Lung (tissue), 12 donors: ENCODE results near the gene GRIN3B. TPM values are rescaled to one million over a fixed set of nuclear protein-coding genes. Genes with fewer than 3 reads are reported as not detected.

ENCODE experiments used
- ATAC-seq: fragments of 200-7000 bp; cut with Tn5 transposase; one replicate; pipeline ENCODE4 v1.9.1; 2020; ENCODE audit warnings: moderate number of reproducible peaks; ENCODE audit not compliant: insufficient read depth, low FRiP score
- DNase-seq, 3 donors: peaks; one replicate each; pipeline ENCODE4 v3.0.0-alpha.2; 2013 to 2017
- H3K27ac ChIP-seq, 2 donors: one replicate each; pipeline ENCODE4 v1.5.1; 2013; ENCODE audit warnings: mild to moderate bottlenecking in 2 of 2, moderate library complexity in 2 of 2, control low read depth in 1 of 2, inconsistent platforms in 1 of 2, low read depth in 1 of 2, low read length in 1 of 2
- H3K27me3 ChIP-seq, 3 donors: one replicate each; pipeline ENCODE4 v1.5.1; 2013; ENCODE audit warnings: low read length in 2 of 3; ENCODE audit not compliant: control insufficient read depth in 3 of 3, insufficient read depth in 3 of 3
- H3K36me3 ChIP-seq, 4 donors: one replicate each; pipeline ENCODE4 v1.5.1; 2013; ENCODE audit warnings: low read length in 4 of 4, mild to moderate bottlenecking in 1 of 4, moderate library complexity in 1 of 4; ENCODE audit not compliant: control insufficient read depth in 4 of 4, insufficient read depth in 4 of 4
- H3K4me1 ChIP-seq, 5 donors: one replicate each; pipeline ENCODE4 v1.5.1; 2013; ENCODE audit warnings: low read length in 5 of 5, mild to moderate bottlenecking in 2 of 5, moderate library complexity in 1 of 5; ENCODE audit not compliant: control insufficient read depth in 5 of 5, insufficient read depth in 5 of 5
- H3K4me3 ChIP-seq: one replicate; pipeline ENCODE4 v1.5.1; 2013; ENCODE audit warnings: mild to moderate bottlenecking, control low read depth, moderate library complexity
- H3K9ac ChIP-seq, 2 donors: one replicate each; pipeline ENCODE4 v1.5.1; 2013; ENCODE audit warnings: low read length in 2 of 2, control low read depth in 1 of 2; ENCODE audit not compliant: insufficient read depth in 1 of 2
- H3K9me3 ChIP-seq, 4 donors: one replicate each; pipeline ENCODE4 v1.5.1; 2013; ENCODE audit warnings: low read length in 3 of 4, mild to moderate bottlenecking in 1 of 4, moderate library complexity in 1 of 4; ENCODE audit not compliant: control insufficient read depth in 4 of 4, insufficient read depth in 3 of 4
- CTCF ChIP-seq: IDR thresholded peaks from 2 replicates; pipeline ENCODE4 v1.5.1; 2012; ENCODE audit warnings: mild to moderate bottlenecking; ENCODE audit errors: control extremely low read depth, extremely low read depth
- WGBS, 2 donors: extraction: QIAGEN DNeasy Blood & Tissue Kit; methylation state at CpG; one replicate each; pipeline ENCODE4 v1.1.7; 2013; 5-methylcytosine and 5-hydroxymethylcytosine counted together
- polyA plus RNA-seq, 2 donors: library from polyadenylated mRNA; stranded (reverse); fragments of 200-250 nt; gene quantifications; one replicate each; pipeline ENCODE4 v1.2.1, GENCODE V29; 2013
- total RNA-seq, 2 donors: library from RNA; depleted of rRNA in 1 of 2; stranded (reverse); fragments of >200 nt in 1 of 2; gene quantifications; one replicate each; pipeline ENCODE4 v1.2.1, GENCODE V29; 2014 to 2021
- donor health status: control.
- donor health status: control.
- donor health status: Bipolar disorder and iron deficiency.
- donor health status: healthy.
- donor health status: DM: yes; HTN: yes; CAD: no.

The GRIN3B gene
- total and polyA plus RNA-seq, 4 donors = 1.3 to 11.6 (median 2.4) TPM

- ATAC-seq (no peak), DNase-seq (no peak)
- 45 to 60% methylated on average over 12 of the region's 12 CpGs for WGBS, 2 donors
- TF ChIP-seq CTCF = no peak
- peak overlapping the region; percentile 46 to 55 for H3K27ac ChIP-seq
- no peaks in the 10 kb centered on the region for H3K9me3 ChIP-seq
- no peaks in the 10 kb centered on the region for H3K27me3 ChIP-seq
- H3K36me3 ChIP-seq = peaks cover 3 to 42% (median 10%) of the 10 kb centered on the region in 4 donors
- H3K9ac ChIP-seq = no peak overlapping the region
- no peak overlapping the region for H3K4me3 ChIP-seq
- peaks cover 6 to 46% (median 7%) of the 10 kb centered on the region in 5 donors for H3K4me1 ChIP-seq
Measured at GRCh38 chr19:1016647-1017114, 16.5 kb downstream of the GRIN3B start.

GRCh38 chr19:1017115-1017905 is 17.1 kb downstream of the GRIN3B start:
- H3K27ac ChIP-seq = peak overlapping the region in 1 of 2 donors; percentile 55
- 61 to 70% methylated on average over 24 of the region's 24 CpGs for WGBS, 2 donors
- H3K27me3 ChIP-seq = no peaks in the 10 kb centered on the region
- ATAC-seq (no peak), DNase-seq (no peak)
- peaks cover 6 to 46% (median 7%) of the 10 kb centered on the region in 5 donors for H3K4me1 ChIP-seq
- H3K9ac ChIP-seq = no peak overlapping the region
- no peaks in the 10 kb centered on the region for H3K9me3 ChIP-seq
- H3K4me3 ChIP-seq = no peak overlapping the region
- H3K36me3 ChIP-seq = peaks cover 0 to 36% (median 6%) of the 10 kb centered on the region in 4 donors
- no peak for TF ChIP-seq CTCF

- H3K4me1 ChIP-seq = peaks cover 6 to 46% (median 7%) of the 10 kb centered on the region in 5 donors
- 85 to 91% methylated on average over 9 of the region's 9 CpGs for WGBS, 2 donors
Measured at GRCh38 chr19:1017906-1018305, 17.7 kb downstream of the GRIN3B start.

More at GRCh38 chr19:1017906-1018305, 17.7 kb downstream of the GRIN3B start:
- DNase-seq (no peak), ATAC-seq (no peak)
- no peak overlapping the region for H3K9ac ChIP-seq
- no peak for TF ChIP-seq CTCF
- no peaks in the 10 kb centered on the region for H3K9me3 ChIP-seq
- H3K27me3 ChIP-seq = no peaks in the 10 kb centered on the region
- H3K27ac ChIP-seq = no peak overlapping the region
- H3K36me3 ChIP-seq = peaks cover 0 to 30% (median 6%) of the 10 kb centered on the region in 4 donors
- H3K4me3 ChIP-seq = no peak overlapping the region
